Cortex of kidney (tissue), 1 donor: ENCODE results near the gene PRSS38.

Source experiments
- DNase-seq: peaks from one replicate; lab custom pipeline; 2025; lab: John Stamatoyannopoulos, UW

PRSS38 gene

DNA sequence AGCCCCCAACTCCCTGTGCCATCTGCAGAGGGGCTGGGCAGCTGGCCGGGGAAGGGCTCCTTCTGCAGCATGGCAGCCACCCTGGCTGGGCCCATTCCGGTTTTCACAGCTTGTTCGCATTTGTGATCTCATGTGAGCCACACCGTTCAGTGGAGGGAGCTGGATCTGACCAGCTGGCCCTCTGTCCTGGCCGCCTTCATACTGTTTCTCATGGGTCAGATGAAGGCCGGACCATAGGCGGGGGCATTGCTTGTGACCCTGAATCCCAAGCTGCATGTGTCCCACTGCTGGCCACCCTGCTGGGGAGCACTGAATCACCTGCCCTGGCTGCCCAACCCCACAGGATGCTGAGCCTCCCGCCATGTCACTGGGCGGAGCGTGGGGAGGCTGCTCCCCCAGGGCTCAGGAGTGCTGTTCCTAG lies 36.4 kb upstream of the PRSS38 start:
- no peak for DNase-seq

DNA sequence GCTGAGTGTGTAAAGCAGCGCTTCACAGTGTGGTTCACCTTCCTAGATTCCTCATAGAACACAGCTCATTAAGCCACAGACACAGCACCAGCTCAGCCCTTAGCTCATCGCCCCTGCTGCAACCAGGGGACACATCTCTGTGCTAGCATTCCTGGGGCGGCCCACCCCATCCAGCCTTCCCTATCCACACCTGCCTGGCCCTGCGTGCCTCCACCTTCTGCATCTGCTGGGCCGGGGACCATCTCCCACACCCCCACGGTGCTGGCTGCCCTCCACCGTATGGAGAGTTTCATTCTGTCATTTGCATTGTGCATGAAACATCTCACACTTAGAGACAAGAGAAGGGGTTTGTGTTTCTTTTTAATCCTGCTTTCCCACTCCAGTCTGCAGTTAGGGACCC lies 35.8 kb upstream of the PRSS38 start:
- DNase-seq = no peak

DNA sequence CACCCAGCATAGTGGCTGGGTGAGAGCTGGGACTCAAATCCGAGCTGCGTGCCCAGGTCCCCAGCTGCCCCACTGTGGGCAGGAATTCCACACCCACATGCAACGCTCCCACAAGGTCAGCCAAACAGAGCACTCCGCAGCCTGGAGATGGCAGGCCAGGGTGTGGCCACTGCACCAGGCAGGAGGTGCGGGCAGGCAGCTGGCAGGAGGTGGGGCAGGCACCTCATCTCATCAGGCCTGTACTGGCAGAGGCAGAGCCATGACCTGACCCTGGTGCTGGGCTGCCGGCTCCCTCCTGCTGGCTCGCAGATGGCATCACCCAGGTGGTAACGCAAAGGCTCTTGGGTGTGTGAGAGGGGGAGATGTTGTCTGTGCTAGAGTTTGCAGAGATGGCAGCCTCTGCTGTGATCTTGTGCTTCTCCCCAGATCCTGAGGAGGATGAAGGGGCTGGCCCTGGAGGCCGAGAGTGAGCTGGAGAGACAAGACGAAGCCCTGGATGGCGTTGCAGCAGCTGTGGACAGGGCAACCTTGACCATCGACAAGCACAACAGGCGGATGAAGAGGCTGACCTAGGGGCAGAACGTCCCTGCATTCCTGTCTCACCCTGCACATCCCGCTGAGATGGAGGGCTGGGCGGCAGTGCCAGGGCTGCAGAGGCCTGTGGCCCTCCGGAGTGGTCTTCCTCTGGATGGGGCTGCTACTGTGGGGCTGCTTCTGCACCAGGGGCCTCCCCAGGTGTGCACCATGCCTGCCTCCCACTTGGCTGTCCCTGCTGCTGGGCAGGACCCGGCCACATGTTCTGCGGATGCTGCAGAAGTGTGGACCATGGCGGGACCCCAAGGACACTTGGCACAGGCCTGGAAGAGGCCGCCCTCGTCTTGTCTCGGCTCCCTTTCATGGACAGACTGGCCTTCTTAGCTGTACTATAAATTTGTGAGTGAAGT lies 35.1 kb upstream of the PRSS38 start:
- DNase-seq = no peak

DNA sequence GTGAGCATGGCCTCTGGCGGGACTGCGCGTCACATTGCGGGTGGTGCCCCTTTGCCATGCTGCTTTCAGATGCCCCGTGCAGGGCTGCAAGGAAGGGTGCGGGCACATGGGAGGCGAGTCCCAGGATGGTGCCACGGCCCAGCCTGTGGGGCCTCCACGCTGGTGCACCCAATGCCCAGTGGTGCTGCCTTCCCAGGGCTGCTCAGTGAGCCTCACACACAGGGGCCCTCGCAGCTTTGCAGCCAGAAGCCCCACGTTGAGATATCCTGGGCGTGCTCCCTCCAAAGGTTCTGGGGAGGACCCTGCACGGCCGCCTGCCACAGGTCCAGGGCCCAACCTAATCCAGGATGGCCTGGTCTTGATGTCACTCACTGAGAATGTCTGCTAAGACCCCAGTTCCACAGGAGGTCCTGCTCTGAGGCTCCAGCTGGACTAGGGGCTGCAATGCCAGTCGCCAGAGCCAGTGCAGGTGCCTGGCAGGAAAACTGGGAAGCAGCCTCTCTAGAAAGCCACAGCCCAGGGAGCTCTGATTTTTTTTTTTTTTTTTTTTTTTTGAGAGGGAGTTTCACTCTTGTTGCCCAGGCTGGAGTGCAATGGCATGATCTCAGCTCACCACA lies 34.1 kb upstream of the PRSS38 start:
- DNase-seq = no peak

DNA sequence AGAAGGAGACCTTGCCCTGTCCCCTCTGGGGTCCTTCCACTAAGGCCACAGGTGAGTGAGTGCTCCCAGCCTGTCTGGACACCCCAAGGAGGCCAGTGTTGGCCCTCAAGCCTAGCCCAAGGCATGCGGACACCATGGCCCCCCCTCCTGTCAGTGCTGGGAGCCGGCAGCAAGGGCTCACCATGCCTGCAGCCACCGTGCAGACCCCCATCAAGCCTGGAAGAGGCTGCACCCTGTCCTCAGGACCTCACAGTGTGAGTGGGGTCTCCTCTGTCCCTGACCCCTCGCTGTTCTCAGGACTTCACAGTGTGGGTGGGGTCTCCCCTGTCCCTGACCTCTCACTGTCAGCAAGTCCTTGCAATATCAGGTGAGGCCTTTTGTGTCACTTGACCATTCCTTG lies 33.2 kb upstream of the PRSS38 start:
- no peak for DNase-seq

DNA sequence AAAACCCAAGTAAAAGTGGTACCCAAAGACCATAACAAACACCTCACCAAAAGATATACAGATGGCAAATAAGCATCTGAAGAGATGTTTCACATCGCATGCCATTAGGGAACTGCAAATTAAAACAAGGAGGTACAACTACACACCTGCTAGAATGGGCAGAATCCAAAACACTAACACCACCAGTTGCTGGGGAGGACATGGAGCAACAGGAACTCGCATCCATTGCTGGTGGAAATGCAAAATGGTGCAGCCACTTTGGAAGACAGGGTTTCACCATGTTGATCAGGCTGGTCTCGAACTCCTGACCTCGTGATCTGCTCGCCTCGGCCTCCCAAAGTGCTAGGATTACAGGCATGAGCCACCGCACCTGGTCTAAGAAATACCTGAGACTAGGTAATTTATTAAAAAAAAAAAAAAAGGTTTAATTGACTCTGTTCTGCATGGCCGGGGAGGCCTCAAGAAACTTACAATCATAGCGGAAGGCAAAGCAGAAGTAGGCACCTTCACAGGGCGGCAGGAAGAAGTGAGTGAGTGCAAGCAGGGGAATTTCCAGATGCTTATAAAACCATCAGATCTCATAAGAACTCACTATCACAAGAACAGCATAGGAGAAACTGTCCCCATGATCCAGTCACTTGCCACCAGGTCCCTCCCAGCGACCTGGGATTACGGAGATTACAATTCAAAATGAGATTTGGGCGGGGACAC lies 30.2 kb upstream of the PRSS38 start:
- no peak for DNase-seq

DNA sequence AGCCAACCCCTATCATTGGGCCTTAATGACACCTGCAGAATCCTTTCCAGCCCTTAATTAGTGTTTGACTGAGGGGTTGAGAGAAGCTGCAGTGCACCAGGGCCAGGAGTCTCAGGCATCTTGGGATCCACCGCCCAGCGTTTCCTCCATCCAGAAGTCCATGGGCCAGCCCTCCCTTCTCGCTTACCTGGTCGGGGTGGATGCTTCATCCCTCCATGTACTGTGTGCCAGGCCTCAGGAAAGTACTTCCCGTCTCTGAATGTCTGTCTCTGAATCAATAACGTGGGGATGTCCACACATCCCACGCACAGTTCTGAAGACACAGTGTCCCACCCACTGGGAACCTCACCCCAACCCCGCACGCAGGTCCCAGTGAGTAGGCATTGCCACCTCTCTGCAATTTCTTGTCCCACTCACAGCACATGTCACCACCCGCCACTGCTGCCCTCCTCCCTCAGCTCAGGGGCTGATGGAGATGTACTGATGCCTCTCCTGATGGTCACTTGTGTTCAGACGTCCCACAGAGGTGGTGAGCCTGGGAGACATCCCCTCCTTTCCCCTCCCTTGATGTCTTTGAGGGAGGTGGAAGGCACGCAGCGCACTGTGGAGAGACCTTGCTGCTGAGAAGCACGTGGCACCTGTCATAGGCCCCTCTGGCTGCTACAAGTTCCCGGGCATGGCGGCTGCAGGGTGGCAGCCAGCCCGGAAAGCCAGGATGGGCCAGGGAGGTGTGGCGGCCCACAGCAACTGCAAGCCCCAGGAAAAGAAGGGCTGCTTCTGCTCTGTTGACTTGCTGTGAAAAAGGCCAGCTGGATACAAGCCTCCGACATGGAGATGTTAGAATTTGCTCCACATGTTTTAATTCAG lies 29.4 kb upstream of the PRSS38 start:
- DNase-seq = no peak

DNA sequence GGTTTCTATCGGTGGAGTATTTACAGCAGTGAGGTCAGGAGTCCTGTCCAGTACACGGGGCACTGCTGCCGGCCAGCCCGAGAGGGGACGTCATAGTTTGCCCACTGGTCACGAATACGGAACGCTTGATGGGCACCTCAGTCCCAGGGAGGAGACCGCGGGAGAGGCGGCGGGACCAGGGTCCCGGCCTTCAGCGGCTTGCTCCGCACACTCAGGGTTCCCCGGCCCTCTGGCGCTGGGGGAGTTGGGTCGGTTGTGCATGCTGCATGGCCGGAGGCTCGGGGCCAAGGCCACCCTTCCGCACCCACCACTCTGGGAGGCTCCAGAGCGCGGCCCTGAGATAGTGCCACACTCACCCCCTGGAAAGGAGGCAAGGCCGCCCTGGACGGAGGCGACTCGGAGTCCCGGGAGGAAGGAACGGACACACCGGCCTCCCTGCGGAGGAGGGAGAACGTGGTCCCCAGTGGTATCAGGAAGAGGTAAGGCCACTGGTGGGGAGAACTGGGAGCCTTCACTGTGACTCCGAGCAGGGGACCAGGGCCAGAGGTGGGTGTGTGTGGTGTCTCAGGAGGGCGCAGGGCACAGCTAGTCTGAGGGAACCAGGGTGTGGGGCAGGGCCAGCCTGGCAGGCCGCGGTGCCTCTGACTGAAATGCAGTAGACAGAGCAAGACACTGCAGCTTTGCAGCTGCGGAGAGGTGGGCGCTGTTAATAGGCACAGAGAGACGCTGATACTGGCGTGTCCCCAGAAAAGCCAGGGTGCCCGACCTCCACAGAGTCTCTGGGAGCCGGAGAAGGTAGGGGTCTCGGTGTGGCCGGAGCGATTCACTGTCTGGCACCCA lies 28.6 kb upstream of the PRSS38 start:
- DNase-seq = no peak

DNA sequence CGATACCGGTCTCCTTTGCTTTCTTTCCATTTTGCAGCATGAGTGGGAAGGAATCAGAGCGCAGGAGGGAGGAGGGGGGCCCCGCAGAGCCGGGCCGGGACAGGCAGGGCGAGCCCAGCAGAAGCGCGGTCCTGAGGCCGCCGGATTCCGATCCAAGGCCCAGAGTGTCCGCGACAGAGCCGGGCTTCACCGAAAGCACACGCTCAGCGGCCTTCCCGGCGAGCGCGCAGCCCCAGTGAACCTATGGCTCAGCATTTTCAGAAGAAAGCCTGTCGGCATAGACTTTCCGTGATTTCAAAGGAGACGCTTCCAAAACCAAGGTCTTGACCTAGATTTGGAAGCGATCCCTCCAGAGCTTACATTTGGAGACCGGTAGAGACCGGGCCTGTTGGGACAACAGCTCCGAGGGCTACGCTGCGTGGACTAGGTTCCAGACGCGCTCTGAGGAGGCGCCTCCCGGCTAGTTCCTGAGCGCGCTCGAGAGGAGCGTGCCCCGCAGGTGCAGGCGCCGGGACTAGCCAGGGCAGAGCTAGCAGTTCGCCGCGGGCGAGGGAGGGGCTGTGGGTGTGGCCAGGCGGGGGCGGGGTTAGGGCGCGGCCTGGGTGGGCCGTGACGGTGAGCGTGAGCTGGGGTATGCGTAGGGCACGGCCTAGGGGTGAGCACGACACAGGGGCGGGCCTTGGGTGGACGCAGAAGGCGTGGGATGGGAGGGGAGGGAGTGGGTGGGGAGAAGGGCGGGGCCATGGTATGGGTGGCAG lies 27.8 kb upstream of the PRSS38 start:
- no peak for DNase-seq

DNA sequence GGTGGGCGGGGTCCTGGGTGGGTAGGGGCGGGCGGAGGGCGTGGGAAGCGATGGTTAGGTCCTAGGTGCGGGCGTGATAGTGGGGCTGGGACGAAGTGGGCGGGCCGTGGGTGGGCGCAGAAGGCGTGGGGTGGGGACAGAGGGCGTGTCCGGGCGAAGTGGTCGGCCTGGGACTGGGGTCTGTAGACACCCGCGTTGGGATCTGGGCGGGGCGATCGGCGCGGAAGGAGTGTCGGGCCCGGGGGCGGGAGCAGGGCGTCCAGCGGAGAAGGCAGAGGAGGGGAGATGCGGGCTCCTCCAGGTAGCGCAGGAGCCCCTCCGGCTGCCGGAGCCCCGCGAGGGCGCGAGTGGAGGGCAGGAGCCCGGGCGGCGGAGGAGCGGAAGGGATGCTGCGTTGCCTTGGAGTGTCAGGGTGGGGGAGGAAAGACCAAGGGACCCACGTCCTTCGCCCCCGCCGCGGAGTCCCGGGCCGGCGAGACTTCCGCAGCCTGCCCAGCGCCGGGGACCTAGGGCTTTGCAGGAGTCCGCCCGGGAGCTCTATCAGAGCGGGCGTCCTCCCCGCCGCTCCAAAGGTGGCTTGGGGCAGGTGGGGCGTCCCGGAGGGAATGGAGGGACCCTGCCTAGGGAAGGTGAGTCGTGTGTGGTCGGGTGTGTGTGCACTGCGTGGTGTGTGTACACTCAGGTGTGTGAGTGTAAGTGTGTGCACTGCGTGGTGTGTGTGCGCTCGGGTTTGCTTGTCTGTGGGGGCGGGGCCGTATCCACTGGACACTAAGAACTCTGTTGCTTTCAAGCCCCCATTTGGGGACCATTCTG lies 27.0 kb upstream of the PRSS38 start:
- DNase-seq = no peak

DNA sequence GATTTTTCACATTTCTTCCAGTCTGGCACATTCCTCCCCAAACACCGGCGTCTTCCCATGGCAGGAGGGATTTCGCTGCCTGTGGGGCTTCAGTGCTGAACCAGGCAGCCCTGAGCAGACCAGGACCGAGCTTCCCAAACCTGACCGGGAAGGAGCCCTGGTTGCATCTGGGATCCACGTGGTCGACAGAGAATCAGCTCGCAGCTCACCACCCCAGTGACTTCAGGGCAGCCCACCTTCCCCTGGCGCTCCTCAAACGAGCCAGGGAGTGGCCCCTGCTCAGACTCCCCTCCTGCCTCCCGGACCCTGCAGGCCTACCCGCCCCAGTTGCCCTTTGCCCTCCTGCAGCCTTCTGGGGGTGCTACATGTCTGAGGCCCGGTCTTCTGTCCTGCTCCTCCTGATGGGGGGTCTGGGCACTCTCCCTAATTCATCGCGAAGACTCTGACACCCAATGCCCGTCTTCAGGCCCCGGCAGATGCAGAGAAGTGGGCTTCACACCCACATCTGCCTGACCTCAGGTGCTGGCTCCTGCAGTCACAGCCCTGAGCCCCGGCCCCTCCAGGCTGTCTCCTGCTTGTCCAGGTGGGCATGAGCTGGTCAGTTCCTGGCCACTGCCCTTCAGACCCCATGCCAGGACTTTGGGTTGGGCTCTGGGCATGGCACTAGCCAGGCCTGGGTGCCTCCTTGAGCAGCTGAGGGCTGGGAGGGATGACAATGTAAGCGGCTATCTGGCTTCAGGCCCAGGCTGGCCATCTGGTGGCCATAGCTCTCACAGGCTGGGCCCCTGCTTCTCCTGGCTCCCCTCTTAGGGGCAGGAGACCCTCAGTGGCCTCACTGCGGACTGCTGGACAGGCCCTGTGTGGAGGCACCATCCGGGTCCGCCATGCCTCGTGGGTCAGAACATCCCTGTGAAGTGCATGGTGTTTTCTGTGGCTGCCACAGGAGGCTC lies 26.1 kb upstream of the PRSS38 start:
- DNase-seq = no peak

DNA sequence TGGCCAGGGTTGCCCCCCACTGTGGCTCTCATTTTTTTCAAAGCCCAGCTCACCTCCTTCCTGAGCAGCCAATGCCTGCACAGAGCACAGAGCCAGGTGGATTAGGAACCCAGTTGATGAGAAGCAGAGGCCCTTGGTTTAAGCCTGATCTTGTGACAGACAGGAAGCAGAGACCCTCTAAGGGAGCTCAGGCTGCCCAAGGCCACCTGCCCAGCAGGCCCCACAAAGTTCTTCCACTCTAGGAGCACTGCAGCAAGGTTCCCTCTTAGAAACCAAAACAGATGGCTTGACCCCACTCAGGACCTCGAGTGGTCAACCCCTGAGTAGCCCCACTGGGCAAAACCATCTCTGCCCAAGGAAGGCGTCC lies 25.5 kb upstream of the PRSS38 start:
- no peak for DNase-seq

DNA sequence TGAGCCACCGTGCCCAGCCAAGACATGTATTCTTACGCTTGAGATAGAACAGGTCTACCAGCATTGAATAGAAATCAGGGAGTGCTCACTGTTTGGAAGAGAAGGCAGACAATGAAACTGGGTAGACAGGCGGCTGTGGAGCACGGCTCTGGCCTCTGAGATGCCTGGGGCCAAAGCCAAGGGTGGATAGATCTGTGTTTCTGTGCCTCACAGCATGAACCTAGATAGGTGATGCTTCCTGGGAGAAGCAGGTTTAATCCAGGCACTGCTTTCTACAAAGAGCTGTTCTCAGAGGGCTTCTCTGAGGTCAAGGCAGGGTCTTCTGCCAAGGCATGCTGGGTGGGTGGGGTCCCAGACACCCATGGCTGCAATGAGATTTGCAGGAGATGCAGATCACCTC lies 24.6 kb upstream of the PRSS38 start:
- DNase-seq = no peak

DNA sequence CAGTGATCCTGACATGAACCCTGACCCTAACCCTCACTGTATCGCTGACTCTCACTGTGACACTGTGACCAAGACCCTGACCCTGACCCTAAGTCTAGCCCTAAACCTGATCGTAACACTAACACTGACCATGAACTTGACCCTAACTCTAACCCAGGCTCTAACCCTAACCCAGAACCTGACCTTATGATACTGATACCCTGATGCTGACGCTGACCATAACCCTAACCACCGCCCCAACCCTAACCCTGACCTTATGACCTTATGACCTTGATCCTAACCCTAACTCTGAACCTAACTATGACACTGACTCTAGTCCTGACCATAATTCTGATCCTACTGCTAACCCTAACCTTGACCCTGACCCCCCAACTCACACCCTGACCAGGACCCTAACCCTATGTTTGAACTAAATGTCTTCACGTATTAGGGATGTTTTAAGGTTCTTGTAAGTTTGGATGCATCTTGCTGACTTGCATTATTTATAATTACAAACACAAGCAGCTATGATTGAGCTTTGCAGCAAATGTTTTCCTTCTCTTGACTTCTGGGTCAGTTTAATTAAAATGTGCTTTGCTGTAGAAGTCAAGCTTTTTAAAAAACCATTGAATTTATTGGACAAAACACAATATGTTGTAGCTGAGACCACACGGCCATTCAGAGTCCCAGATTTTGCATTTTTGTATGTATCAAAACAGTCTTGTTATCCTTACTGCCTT lies 23.9 kb upstream of the PRSS38 start:
- no peak for DNase-seq

DNA sequence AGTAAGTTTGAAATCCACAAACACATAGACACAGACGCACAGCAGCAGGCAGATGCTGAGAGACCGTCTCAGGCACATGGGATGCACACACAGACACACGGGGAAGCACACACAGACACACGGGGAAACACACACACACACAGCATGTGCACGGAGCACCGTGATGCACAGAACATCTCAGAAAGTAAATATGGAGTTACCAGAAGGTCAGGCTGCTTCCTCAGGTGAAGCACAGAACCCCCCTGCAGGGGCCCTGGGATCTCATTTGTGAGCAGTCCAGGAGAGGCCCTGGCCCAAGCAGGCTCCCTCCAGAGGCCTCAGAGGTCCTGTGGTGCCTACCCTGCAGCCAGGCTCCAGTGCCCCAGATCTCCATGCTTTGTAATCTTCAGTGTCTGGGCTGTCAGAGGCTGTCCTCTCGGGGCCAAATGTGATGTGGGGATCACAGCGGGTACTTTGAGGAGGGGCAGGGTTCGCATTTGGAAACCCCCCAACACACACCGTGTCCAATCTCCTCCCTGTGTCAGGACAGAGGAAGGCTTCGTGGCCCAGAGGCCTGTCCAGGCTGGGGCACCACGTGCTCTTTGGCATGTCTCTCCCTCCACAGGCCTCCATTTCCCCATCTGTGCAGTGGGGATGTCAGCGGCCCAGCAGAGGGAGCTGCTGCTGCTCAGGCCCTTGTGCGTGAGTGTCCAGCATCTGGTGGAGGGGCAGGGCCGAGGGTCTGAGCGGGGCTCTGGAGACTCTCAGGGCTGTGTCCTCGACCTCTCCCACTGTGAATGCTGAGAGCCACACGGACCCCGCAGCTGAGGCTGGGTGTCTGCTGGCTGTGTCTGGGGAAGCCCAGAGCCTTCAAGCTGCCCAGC lies 23.0 kb upstream of the PRSS38 start:
- DNase-seq = no peak

DNA sequence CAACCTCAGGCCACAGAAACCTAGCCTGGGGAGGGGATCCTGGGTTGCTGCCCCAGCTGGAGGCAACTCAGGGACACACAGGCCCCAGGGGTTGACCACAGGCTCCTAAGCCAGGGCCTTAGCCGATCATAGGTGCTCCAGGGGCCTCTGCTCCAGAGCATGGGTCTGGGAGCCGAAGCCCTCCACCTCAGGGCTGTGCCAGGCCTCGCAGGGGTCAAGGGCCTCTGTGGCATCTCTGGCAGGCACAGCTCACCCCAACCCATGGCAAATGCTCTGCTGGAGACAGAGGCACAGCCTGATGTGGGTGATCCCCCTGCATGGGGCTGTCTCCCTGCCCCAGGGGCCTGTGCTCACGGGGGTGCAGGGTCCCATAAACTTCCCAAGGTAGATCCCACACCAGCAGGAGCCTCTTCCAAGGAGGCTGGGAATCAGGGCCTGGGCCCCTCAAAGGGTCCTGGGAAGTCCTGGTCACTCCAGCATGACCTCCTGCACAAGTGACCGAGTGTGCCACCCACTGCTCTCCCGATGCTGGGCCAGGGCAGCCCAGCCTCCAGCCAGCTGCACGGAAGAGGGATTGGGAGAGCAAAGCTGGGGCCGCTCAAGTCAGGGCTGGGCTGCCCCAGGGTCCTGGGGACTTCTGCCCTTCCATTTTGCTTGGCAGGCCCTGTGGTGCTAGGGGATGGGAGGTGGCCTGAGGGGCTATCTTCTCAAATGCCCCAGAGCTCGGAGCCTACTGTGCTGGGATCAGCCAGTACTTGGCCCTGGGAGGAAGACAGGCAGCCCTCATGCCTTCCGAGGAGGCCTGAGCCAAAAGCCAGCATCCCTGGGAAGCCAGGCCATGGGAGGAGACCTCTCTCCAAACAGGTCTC lies 22.2 kb upstream of the PRSS38 start:
- DNase-seq = no peak
